HepG2 (cell line): ENCODE measurements around the gene KSR1. TPM values are rescaled to one million over a fixed set of nuclear protein-coding genes. Genes with fewer than 3 reads are reported as not detected.

ENCODE experiments used
- ATAC-seq: fragments of 200-7000 bp; cut with Tn5 transposase; 3 replicates; pipeline ENCODE4 v1.9.1; 2020; ENCODE audit warnings: mild to moderate bottlenecking, moderate library complexity
- BruUV-seq: library from RNA; stranded (reverse); fragments of 400-500 nt; replicated peaks from 2 replicates; lab custom pipeline; 2021; lab: Mats Ljungman, UMichigan
- CTCF ChIA-PET: fragments of 300-600 bp; formaldehyde crosslinking; extraction: SDS; loops from one replicate; lab custom pipeline; 2021; ENCODE audit warnings: low total read pairs, inconsistent platforms, low intra/inter-chr PET ratio; lab: Yijun Ruan, JAX
- POLR2A ChIA-PET: fragments of 350-600 bp; sonication (Branson Sonifier 250); formaldehyde crosslinking; loops from one replicate; lab custom pipeline; 2020; ENCODE audit warnings: antibody characterized with exemption, inconsistent platforms; lab: Yijun Ruan, JAX
- DNase-seq: peaks from one replicate; pipeline ENCODE4 v3.0.0-alpha.2; 2015; ENCODE audit warnings: low spot score
- FAIRE-seq: peaks from 3 replicates; lab custom pipeline; 2011; peaks lifted over from hg19 to GRCh38; lab: Jason Lieb, UNC
- H2AFZ ChIP-seq: one replicate; pipeline ENCODE4 v1.6.1; 2011; ENCODE audit warnings: low read length, inconsistent platforms
- H3K27ac ChIP-seq: fragments of 300-600 bp; 3 replicates; pipeline ENCODE4 v1.8.0; 2011; ENCODE audit warnings: mixed run types, mild to moderate bottlenecking, mixed read lengths, low read length, inconsistent platforms; ENCODE audit not compliant: insufficient read depth; ENCODE audit errors: extremely low read length
- H3K27me3 ChIP-seq, 2 experiments: fragments of 200-600 bp in 1 of 2; 2 replicates in 1 of 2; 3 replicates in 1 of 2; pipeline versions ENCODE4 v1.6.0 to v1.8.0; 2011; ENCODE audit warnings: low read length in 2 of 2, mild to moderate bottlenecking in 2 of 2, moderate library complexity in 2 of 2, inconsistent platforms in 1 of 2; ENCODE audit not compliant: insufficient read depth in 2 of 2, control insufficient read depth in 1 of 2
- H3K36me3 ChIP-seq, 2 experiments: fragments of 200-600 bp in 1 of 2; replicated peaks in 1 of 2; 2 replicates in 1 of 2; 3 replicates in 1 of 2; pipeline versions ENCODE4 v1.5.1 to v1.8.0; 2011; ENCODE audit warnings: low read length in 2 of 2, inconsistent platforms in 1 of 2; ENCODE audit not compliant: insufficient read depth in 2 of 2, control insufficient read depth in 1 of 2
- H3K4me1 ChIP-seq: 2 replicates; pipeline ENCODE4 v1.5.1; 2012; ENCODE audit warnings: low read length, inconsistent platforms; ENCODE audit not compliant: insufficient read depth
- H3K4me2 ChIP-seq: 2 replicates; pipeline ENCODE4 v1.6.0; 2011; ENCODE audit warnings: low read depth, low read length, inconsistent platforms
- H3K4me3 ChIP-seq, 3 experiments: fragments of 200-600 bp in 1 of 3; sonication (generic), shearing (Covaris generic) in 1 of 3; replicated peaks in 1 of 3; 2 replicates each; pipeline ENCODE4 v1.5.1; 2011 to 2016; ENCODE audit warnings: low read length in 3 of 3, inconsistent platforms in 2 of 3, low read depth in 2 of 3, mild to moderate bottlenecking in 2 of 3, control low read depth in 1 of 3, mixed read lengths in 1 of 3; ENCODE audit not compliant: insufficient read depth in 1 of 3
- H3K79me2 ChIP-seq: one replicate; pipeline ENCODE4 v1.6.1; 2011; ENCODE audit warnings: low read length, inconsistent platforms; ENCODE audit not compliant: insufficient read depth
- H3K9ac ChIP-seq: 2 replicates; pipeline ENCODE4 v1.6.0; 2011; ENCODE audit warnings: mild to moderate bottlenecking, low read depth, low read length, inconsistent platforms; ENCODE audit not compliant: insufficient read depth
- H3K9me3 ChIP-seq: 2 replicates; pipeline ENCODE4 v1.5.1; 2012; ENCODE audit warnings: mild to moderate bottlenecking, low read length
- H4K20me1 ChIP-seq: 2 replicates; pipeline ENCODE4 v1.6.0; 2011; ENCODE audit warnings: inconsistent platforms, mild to moderate bottlenecking, low read length, moderate library complexity; ENCODE audit not compliant: insufficient read depth
- KAT7 ChIP-seq: IDR thresholded peaks from 2 replicates; pipeline ENCODE4 v1.6.1; 2018; ENCODE audit warnings: borderline replicate concordance, missing compliant biosample characterization
- MED1 ChIP-seq: sonication (generic); formaldehyde crosslinking; IDR thresholded peaks from 2 replicates; pipeline ENCODE4 v1.4.0; 2020; ENCODE audit warnings: missing genetic modification reagents
- MXI1 ChIP-seq: IDR thresholded peaks from 3 replicates; pipeline ENCODE4 v1.6.1; 2012; ENCODE audit warnings: low read depth, low read length, inconsistent platforms, borderline replicate concordance
- NCOR1 ChIP-seq: fragments of 200-600 bp; sonication (generic); IDR thresholded peaks from 2 replicates; pipeline ENCODE4 v1.7.0; 2017; ENCODE audit warnings: antibody characterized with exemption, low read length, borderline replicate concordance
- SSRP1 ChIP-seq: IDR thresholded peaks from 2 replicates; pipeline ENCODE4 v1.6.1; 2016; ENCODE audit warnings: control low read depth
- ZNF121 ChIP-seq: sonication (generic); formaldehyde crosslinking; IDR thresholded peaks from 2 replicates; pipeline ENCODE4 v1.5.0; 2020; ENCODE audit warnings: mild to moderate bottlenecking, missing genetic modification reagents
- ZNF431 ChIP-seq: sonication (generic); formaldehyde crosslinking; IDR thresholded peaks from 2 replicates; pipeline ENCODE4 v1.9.0; 2022; ENCODE audit warnings: missing genetic modification reagents, low read depth, mild to moderate bottlenecking, borderline replicate concordance
- WGBS: methylation state at CpG from one replicate; pipeline ENCODE4 v1.1.6; 2017; ENCODE audit warnings: low lambda C conversion rate; 5-methylcytosine and 5-hydroxymethylcytosine counted together
- in situ Hi-C: cut with HindIII; loops from 2 replicates; pipeline ENCODE4 v1.10.0; 2017; ENCODE audit warnings: low pct_unique_long_range_greater_than_20kb; ENCODE audit not compliant: extremely low pct_ligation_motif_present
- intact Hi-C: fragments of 100-400 bp; cut with micrococcal nuclease; formaldehyde crosslinking; loops from one replicate; pipeline ENCODE4 v1.10.0; 2022; ENCODE audit not compliant: unreplicated experiment
- polyA plus RNA-seq, 8 experiments: library from polyadenylated mRNA; depleted of rRNA in 3 of 8; stranded (reverse) in 7 of 8; unstranded in 1 of 8; fragments of >200 nt; fragmentation: Illumina TruSeq in 4 of 8; extraction: Trizol in 4 of 8; gene quantifications; 2 replicates each; pipeline versions ENCODE4 v1.2.1 to v1.2.3, GENCODE V29; 2011 to 2016; ENCODE audit warnings: low read depth in 4 of 8, missing spikeins in 1 of 8, mixed read lengths in 1 of 8; ENCODE audit not compliant: insufficient read depth in 1 of 8
- total RNA-seq, 5 experiments: library from RNA; depleted of rRNA; stranded (reverse); fragments of >200 nt; fragmentation: Illumina TruSeq; extraction: Trizol; gene quantifications; 2 replicates each; pipeline ENCODE4 v1.2.3, GENCODE V29; 2016; ENCODE audit warnings: low read depth in 1 of 5
- TF ChIP-seq, protein P1 (sequence below): sonication (generic); formaldehyde crosslinking; IDR thresholded peaks from 2 replicates; pipeline ENCODE4 v1.9.0; 2021; ENCODE audit warnings: missing genetic modification reagents, borderline replicate concordance
- TF ChIP-seq, protein P2 (sequence below): sonication (generic); formaldehyde crosslinking; conservative IDR thresholded peaks from 2 replicates; pipeline ENCODE4 v1.4.0; 2020; ENCODE audit warnings: missing genetic modification reagents

KSR1 gene
- total and polyA plus RNA-seq, 2 of the 13 experiments (the other 11 are each of a cell fraction or from before 2014, with no cell fraction given) = 10.1 to 16.6 TPM

DNA sequence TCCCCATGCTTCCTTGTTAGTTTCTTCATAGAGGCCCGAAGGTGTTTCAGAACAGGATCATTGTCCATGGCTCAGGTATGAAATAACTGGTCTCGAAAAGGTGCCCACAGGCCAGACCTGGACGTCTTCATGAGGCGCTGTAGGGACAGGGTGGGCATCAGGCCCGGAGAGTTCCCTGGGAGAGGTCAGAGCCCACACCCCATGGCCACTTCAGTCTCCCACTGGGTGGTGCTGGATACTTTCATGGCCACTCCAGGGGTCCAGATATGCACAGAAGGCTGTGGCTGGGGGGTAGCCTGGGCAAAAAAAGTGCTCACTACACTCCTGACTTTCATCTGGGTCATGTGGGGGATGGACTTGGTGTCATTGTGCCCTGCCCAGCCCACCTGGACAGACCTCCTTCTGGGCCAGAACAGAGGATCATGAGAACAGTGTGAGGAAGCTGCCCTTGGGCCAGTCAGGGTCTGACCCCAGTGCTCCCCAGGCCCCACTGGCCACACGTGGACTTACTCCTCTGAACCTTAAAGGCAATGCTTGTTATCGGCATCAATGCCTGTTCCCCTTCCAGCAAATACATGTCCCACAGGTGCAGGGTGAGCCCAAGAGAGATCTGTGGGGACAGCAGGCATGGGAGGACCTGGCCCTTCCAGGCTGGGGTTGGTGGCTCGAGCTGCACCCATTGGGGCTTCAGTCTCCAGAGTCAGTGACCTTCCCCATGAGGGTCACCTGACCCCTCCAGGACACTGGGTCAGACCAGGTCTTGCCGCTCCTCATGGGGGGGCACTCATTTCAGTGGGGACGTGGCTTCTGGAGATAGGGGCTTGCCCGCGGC, 211.6 kb downstream of the KSR1 start:
- POLR2A ChIA-PET = no interaction called here
- Histone ChIP-seq H3K4me3 (no peak overlapping the region), H3K4me1 (no peaks in the 10 kb centered on the region), H3K9ac (no peak overlapping the region), H2AFZ (no peak overlapping the region), H3K36me3 (no peaks in the 10 kb centered on the region), H3K27me3 (peaks cover 3 to 8% of the 10 kb centered on the region in 2 experiments; a peak in 3 of 5 replicates), H3K4me2 (no peak overlapping the region), H4K20me1 (no peaks in the 10 kb centered on the region), H3K79me2 (no peaks in the 10 kb centered on the region), H3K27ac (no peak overlapping the region), H3K9me3 (no peaks in the 10 kb centered on the region)
- CTCF ChIA-PET = no interaction called here
- TF ChIP-seq ZNF431 (no peak), ZNF121 (CRISPR knock-in tag) (no peak), SSRP1 (CRISPR knock-in tag) (no peak), KAT7 (CRISPR knock-in tag) (no peak)
- TF ChIP-seq, protein P1, sequence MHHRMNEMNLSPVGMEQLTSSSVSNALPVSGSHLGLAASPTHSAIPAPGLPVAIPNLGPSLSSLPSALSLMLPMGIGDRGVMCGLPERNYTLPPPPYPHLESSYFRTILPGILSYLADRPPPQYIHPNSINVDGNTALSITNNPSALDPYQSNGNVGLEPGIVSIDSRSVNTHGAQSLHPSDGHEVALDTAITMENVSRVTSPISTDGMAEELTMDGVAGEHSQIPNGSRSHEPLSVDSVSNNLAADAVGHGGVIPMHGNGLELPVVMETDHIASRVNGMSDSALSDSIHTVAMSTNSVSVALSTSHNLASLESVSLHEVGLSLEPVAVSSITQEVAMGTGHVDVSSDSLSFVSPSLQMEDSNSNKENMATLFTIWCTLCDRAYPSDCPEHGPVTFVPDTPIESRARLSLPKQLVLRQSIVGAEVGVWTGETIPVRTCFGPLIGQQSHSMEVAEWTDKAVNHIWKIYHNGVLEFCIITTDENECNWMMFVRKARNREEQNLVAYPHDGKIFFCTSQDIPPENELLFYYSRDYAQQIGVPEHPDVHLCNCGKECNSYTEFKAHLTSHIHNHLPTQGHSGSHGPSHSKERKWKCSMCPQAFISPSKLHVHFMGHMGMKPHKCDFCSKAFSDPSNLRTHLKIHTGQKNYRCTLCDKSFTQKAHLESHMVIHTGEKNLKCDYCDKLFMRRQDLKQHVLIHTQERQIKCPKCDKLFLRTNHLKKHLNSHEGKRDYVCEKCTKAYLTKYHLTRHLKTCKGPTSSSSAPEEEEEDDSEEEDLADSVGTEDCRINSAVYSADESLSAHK (CRISPR knock-in tag) = no peak
- ATAC-seq = no peak
- no peak for DNase-seq
- in situ Hi-C loops (no loop called here), intact Hi-C loops (no loop called here)
- 0% methylated on average over 2 of the region's 12 CpGs for WGBS
- BruUV-seq = no TSS peak
- no peak for FAIRE-seq

DNA sequence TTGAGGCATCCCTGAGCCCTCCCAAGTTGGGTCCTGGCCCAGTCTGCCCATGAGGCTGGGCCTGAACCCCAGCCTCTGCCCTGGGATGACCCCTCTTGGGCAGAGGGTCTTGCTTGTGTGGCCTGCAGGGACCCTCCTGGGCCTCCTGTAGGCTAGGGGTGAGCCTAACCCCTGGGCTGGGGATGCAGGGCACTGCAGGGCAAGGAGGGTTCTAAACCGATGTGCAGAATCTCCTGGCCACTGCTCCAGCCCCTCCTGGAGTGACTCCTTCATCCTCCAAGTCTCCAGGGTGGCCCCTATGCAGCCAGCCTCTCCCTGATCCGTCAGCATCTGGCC, 212.2 kb downstream of the KSR1 start:
- Histone ChIP-seq H3K79me2 (no peaks in the 10 kb centered on the region), H3K4me1 (no peaks in the 10 kb centered on the region), H3K4me2 (no peak overlapping the region), H3K27me3 (peaks cover 3 to 8% of the 10 kb centered on the region in 2 experiments; a peak in 3 of 5 replicates), H3K36me3 (no peaks in the 10 kb centered on the region), H3K4me3 (no peak overlapping the region), H4K20me1 (no peaks in the 10 kb centered on the region), H3K9me3 (no peaks in the 10 kb centered on the region), H3K9ac (no peak overlapping the region), H3K27ac (no peak overlapping the region), H2AFZ (no peak overlapping the region)
- no peak for TF ChIP-seq MXI1
- TF ChIP-seq, protein P2, sequence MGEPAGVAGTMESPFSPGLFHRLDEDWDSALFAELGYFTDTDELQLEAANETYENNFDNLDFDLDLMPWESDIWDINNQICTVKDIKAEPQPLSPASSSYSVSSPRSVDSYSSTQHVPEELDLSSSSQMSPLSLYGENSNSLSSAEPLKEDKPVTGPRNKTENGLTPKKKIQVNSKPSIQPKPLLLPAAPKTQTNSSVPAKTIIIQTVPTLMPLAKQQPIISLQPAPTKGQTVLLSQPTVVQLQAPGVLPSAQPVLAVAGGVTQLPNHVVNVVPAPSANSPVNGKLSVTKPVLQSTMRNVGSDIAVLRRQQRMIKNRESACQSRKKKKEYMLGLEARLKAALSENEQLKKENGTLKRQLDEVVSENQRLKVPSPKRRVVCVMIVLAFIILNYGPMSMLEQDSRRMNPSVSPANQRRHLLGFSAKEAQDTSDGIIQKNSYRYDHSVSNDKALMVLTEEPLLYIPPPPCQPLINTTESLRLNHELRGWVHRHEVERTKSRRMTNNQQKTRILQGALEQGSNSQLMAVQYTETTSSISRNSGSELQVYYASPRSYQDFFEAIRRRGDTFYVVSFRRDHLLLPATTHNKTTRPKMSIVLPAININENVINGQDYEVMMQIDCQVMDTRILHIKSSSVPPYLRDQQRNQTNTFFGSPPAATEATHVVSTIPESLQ (CRISPR knock-in tag) = no peak
- TF ChIP-seq MED1 (CRISPR knock-in tag) = no peak
- no peak for TF ChIP-seq NCOR1
- no peak for DNase-seq
- WGBS = no CpG with 5 or more reads among the region's 2 CpGs
- in situ Hi-C loops (no loop called here), intact Hi-C loops (no loop called here)
- no peak for ATAC-seq
- ChIA-PET CTCF (no interaction called here), POLR2A (no interaction called here)
- no TSS peak for BruUV-seq
- FAIRE-seq = no peak
